Panc1 (cell line): ENCODE results near the gene SOX8. TPM values are rescaled to one million over a fixed set of nuclear protein-coding genes. Genes with fewer than 3 reads are reported as not detected.

Source experiments
- ATAC-seq: fragments of 200-7000 bp; cut with Tn5 transposase; 2 replicates; pipeline ENCODE4 v1.9.1; 2020; ENCODE audit warnings: mild to moderate bottlenecking, moderate library complexity
- BruUV-seq: library from RNA; stranded (reverse); fragments of 400-500 nt; replicated peaks from 2 replicates; lab custom pipeline; 2021; lab: Mats Ljungman, UMichigan
- CTCF ChIA-PET: fragments of 300-600 bp; sonication (Branson Sonifier 250); formaldehyde crosslinking; loops from one replicate; lab custom pipeline; 2022; ENCODE audit warnings: antibody characterized with exemption; lab: Charles Lee
- POLR2A ChIA-PET: fragments of 300-600 bp; sonication (Branson Sonifier 250); formaldehyde crosslinking; loops from one replicate; lab custom pipeline; 2022; ENCODE audit warnings: antibody characterized with exemption; lab: Charles Lee
- DNase-seq: peaks from one replicate; pipeline ENCODE4 v3.0.0-alpha.2; 2010; ENCODE audit warnings: low read depth, low spot score
- H3K27ac ChIP-seq: 2 replicates; pipeline ENCODE4 v1.5.1; 2011; ENCODE audit warnings: mild to moderate bottlenecking, low read length, inconsistent platforms
- H3K27me3 ChIP-seq: fragments of 200-500 bp; sonication (Bioruptor generic); 2 replicates; pipeline ENCODE4 v1.6.0; 2014; ENCODE audit warnings: low read length, inconsistent platforms; ENCODE audit not compliant: control insufficient read depth, insufficient read depth
- H3K36me3 ChIP-seq: fragments of 200-500 bp; sonication (Bioruptor generic); 2 replicates; pipeline ENCODE4 v1.5.1; 2014; ENCODE audit warnings: inconsistent platforms, mild to moderate bottlenecking, low read length, moderate library complexity; ENCODE audit not compliant: control insufficient read depth, insufficient read depth
- H3K4me1 ChIP-seq: 2 replicates; pipeline ENCODE4 v1.5.1; 2011; ENCODE audit warnings: inconsistent platforms, mild to moderate bottlenecking, low read length, moderate library complexity; ENCODE audit not compliant: control insufficient read depth, insufficient read depth
- H3K4me3 ChIP-seq, 2 experiments: 2 replicates each; pipeline ENCODE4 v1.5.1; 2011 to 2012; ENCODE audit warnings: low read depth in 2 of 2, low read length in 2 of 2, mild to moderate bottlenecking in 2 of 2, inconsistent platforms in 1 of 2, moderate library complexity in 1 of 2
- H3K9me3 ChIP-seq: fragments of 200-500 bp; sonication (Bioruptor generic); 2 replicates; pipeline ENCODE4 v1.5.1; 2014; ENCODE audit warnings: low read depth, mild to moderate bottlenecking, inconsistent platforms, low read length, moderate library complexity; ENCODE audit not compliant: control insufficient read depth, insufficient read depth
- CTCF ChIP-seq: fragments of 450-650 bp; IDR thresholded peaks from 2 replicates; pipeline ENCODE4 v1.5.1; 2017; ENCODE audit warnings: mild to moderate bottlenecking
- POLR2AphosphoS5 ChIP-seq: IDR thresholded peaks from 2 replicates; pipeline ENCODE4 v1.6.1; 2012; ENCODE audit warnings: mild to moderate bottlenecking, low read depth, low read length, moderate library complexity
- SIN3A ChIP-seq: IDR thresholded peaks from 2 replicates; pipeline ENCODE4 v1.6.1; 2012; ENCODE audit warnings: low read depth, mild to moderate bottlenecking, low read length, moderate library complexity, borderline replicate concordance; ENCODE audit not compliant: insufficient read depth
- TCF7L2 ChIP-seq: IDR thresholded peaks from 2 replicates; pipeline ENCODE4 v1.6.1; 2011; ENCODE audit warnings: mild to moderate bottlenecking, low read depth, low read length, inconsistent platforms
- in situ Hi-C: cut with HindIII; loops from 2 replicates; pipeline ENCODE4 v1.10.0; 2016; ENCODE audit warnings: low sequenced_read_pairs, low pct_unique_long_range_greater_than_20kb
- intact Hi-C: fragments of 100-400 bp; cut with micrococcal nuclease; formaldehyde crosslinking; loops from one replicate; pipeline ENCODE4 v1.10.0; 2022; ENCODE audit not compliant: unreplicated experiment
- total RNA-seq: library from RNA; stranded (reverse); gene quantifications from one replicate; pipeline ENCODE4 v1.2.1, GENCODE V29; 2021; ENCODE audit not compliant: unreplicated experiment
- TF ChIP-seq, protein P1 (sequence below), 2 experiments: IDR thresholded peaks; 2 replicates each; pipeline ENCODE4 v1.6.1; 2011 to 2012; ENCODE audit warnings: low read depth in 2 of 2, control low read depth in 1 of 2, low read length in 1 of 2, mild to moderate bottlenecking in 1 of 2, moderate library complexity in 1 of 2; ENCODE audit not compliant: insufficient read depth in 1 of 2

SOX8 gene
- total RNA-seq, 1 experiment from 2014 or later = 1.8 TPM

GRCh38 chr16:1033128-1033679 lies 51.6 kb downstream of the SOX8 start:
- intact Hi-C loops = no loop called here
- Histone ChIP-seq H3K36me3 (no peaks in the 10 kb centered on the region), H3K27me3 (no peaks in the 10 kb centered on the region), H3K27ac (no peak overlapping the region), H3K9me3 (no peaks in the 10 kb centered on the region), H3K4me1 (peaks cover 16% of the 10 kb centered on the region), H3K4me3 (no peak overlapping the region)
- DNase-seq (no peak), ATAC-seq (no peak)
- TF ChIP-seq, protein P1, sequence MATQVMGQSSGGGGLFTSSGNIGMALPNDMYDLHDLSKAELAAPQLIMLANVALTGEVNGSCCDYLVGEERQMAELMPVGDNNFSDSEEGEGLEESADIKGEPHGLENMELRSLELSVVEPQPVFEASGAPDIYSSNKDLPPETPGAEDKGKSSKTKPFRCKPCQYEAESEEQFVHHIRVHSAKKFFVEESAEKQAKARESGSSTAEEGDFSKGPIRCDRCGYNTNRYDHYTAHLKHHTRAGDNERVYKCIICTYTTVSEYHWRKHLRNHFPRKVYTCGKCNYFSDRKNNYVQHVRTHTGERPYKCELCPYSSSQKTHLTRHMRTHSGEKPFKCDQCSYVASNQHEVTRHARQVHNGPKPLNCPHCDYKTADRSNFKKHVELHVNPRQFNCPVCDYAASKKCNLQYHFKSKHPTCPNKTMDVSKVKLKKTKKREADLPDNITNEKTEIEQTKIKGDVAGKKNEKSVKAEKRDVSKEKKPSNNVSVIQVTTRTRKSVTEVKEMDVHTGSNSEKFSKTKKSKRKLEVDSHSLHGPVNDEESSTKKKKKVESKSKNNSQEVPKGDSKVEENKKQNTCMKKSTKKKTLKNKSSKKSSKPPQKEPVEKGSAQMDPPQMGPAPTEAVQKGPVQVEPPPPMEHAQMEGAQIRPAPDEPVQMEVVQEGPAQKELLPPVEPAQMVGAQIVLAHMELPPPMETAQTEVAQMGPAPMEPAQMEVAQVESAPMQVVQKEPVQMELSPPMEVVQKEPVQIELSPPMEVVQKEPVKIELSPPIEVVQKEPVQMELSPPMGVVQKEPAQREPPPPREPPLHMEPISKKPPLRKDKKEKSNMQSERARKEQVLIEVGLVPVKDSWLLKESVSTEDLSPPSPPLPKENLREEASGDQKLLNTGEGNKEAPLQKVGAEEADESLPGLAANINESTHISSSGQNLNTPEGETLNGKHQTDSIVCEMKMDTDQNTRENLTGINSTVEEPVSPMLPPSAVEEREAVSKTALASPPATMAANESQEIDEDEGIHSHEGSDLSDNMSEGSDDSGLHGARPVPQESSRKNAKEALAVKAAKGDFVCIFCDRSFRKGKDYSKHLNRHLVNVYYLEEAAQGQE (IDR thresholded peaks at IDR 0.05; ENCODE audit: insufficient read depth in 1 of 2, low read depth in 2 of 2, low read length in 1 of 2) = no peak
- TF ChIP-seq CTCF (no peak), POLR2AphosphoS5 (no peak), SIN3A (no peak), TCF7L2 (no peak)
- in situ Hi-C loops = no loop called here
- POLR2A ChIA-PET = no interaction called here
- no TSS peak for BruUV-seq
- CTCF ChIA-PET = no interaction called here

DNA sequence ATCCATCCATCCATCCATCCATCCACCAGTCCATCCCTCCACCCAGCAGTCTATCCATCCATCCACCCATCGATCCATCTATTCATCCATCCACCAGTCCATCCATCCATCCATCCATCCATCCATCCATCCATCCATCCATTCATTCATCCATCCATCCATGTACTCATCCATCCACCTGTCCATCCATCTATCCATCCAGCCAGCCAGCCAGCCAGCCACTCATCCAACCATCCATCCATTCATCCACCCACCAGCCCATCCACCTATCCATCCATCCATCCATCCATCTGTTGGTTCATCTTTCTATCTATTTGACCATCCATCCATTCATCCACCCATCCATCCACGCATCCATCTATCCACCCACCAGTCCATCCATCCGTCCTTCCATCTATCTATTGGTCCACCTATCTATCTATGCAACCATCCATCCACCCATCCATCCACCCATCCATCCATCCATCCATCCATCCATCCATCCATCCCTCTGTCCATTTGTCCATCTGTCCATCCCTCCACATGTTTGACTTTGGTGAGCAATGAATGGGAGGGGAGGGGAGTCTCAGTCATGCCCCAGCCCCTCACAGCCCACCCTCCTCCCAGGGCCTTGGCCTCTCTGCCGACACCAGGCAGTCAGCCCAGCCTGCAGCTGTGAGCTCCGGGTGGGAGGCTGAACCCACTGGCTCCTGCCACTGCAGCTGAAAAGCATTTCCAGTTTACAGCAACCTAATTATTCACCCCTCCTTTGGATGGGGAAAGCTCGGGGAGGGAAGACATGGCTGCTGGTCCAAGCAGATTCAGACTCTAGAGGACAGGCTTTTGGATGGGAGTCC lies 52.9 kb downstream of the SOX8 start:
- intact Hi-C loops = no loop called here
- no peaks in the 10 kb centered on the region for H3K27me3 ChIP-seq

More for the DNA sequence above, 52.9 kb downstream of the SOX8 start:
- ATAC-seq (no peak), DNase-seq (no peak)
- in situ Hi-C loops = no loop called here
- H3K9me3 ChIP-seq = no peaks in the 10 kb centered on the region
- H3K4me3 ChIP-seq = no peak overlapping the region
- CTCF ChIA-PET = no interaction called here
- H3K27ac ChIP-seq = no peak overlapping the region
- peaks cover 16% of the 10 kb centered on the region for H3K4me1 ChIP-seq
- no peak for TF ChIP-seq SIN3A
- TF ChIP-seq, protein P1 (IDR thresholded peaks at IDR 0.05; ENCODE audit: insufficient read depth in 1 of 2, low read depth in 2 of 2, low read length in 1 of 2) = no peak
- TF ChIP-seq POLR2AphosphoS5 = no peak
- TF ChIP-seq CTCF = no peak
- no peak for TF ChIP-seq TCF7L2
- BruUV-seq = no TSS peak
- POLR2A ChIA-PET = no interaction called here
- no peaks in the 10 kb centered on the region for H3K36me3 ChIP-seq
